ENCODE data around the gene NRXN3.

DNA sequence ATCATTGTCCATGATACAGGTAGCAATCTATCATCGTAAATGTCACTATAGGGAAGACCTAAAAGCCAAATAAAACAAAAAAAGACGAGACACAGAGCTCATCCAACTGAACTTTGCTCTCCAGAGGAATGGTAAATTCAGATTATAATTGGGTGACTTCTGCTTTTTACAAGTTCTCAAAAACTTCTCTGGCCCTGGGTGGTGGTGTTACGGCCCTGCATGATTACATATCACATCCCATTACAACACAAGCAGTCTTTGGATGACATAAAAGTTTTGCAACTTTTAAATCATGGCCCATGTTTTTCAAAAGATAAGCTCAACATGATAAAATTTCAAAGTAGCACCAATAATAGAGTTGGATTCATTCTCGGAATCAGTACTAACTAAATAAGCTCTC, 1741.6 kb downstream of the NRXN3 start:
- TF ChIP-seq, protein P1, sequence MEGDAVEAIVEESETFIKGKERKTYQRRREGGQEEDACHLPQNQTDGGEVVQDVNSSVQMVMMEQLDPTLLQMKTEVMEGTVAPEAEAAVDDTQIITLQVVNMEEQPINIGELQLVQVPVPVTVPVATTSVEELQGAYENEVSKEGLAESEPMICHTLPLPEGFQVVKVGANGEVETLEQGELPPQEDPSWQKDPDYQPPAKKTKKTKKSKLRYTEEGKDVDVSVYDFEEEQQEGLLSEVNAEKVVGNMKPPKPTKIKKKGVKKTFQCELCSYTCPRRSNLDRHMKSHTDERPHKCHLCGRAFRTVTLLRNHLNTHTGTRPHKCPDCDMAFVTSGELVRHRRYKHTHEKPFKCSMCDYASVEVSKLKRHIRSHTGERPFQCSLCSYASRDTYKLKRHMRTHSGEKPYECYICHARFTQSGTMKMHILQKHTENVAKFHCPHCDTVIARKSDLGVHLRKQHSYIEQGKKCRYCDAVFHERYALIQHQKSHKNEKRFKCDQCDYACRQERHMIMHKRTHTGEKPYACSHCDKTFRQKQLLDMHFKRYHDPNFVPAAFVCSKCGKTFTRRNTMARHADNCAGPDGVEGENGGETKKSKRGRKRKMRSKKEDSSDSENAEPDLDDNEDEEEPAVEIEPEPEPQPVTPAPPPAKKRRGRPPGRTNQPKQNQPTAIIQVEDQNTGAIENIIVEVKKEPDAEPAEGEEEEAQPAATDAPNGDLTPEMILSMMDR (IDR thresholded peaks at IDR 0.05), result no peak
- no peak for TF ChIP-seq EZH2 (IDR thresholded peaks at IDR 0.05; ENCODE audit: borderline replicate concordance, insufficient read depth, low read depth, low read length, poor library complexity, severe bottlenecking)
